Astrocyte of the cerebellum (primary cell): ENCODE results near the gene RAB24.

ENCODE experiments used
- DNase-seq: peaks from one replicate; pipeline ENCODE4 v3.0.0-alpha.2; 2011; ENCODE audit warnings: low read depth
- H3K4me3 ChIP-seq: 2 replicates; pipeline ENCODE4 v1.5.1; 2011; ENCODE audit warnings: mild to moderate bottlenecking, low read depth, low read length, moderate library complexity
- in situ Hi-C: cut with HindIII; loops from 2 replicates; pipeline ENCODE4 v1.10.0; 2017; ENCODE audit warnings: low sequenced_read_pairs
- TF ChIP-seq, protein P1 (sequence below): IDR thresholded peaks from 2 replicates; pipeline ENCODE4 v1.5.1; 2012; ENCODE audit warnings: low read length, low read depth, moderate library complexity, mild to moderate bottlenecking; ENCODE audit errors: missing control alignments

RAB24 gene

GRCh38 chr5:177294632-177295031 is 8.9 kb downstream of the RAB24 start:
- TF ChIP-seq, protein P1, sequence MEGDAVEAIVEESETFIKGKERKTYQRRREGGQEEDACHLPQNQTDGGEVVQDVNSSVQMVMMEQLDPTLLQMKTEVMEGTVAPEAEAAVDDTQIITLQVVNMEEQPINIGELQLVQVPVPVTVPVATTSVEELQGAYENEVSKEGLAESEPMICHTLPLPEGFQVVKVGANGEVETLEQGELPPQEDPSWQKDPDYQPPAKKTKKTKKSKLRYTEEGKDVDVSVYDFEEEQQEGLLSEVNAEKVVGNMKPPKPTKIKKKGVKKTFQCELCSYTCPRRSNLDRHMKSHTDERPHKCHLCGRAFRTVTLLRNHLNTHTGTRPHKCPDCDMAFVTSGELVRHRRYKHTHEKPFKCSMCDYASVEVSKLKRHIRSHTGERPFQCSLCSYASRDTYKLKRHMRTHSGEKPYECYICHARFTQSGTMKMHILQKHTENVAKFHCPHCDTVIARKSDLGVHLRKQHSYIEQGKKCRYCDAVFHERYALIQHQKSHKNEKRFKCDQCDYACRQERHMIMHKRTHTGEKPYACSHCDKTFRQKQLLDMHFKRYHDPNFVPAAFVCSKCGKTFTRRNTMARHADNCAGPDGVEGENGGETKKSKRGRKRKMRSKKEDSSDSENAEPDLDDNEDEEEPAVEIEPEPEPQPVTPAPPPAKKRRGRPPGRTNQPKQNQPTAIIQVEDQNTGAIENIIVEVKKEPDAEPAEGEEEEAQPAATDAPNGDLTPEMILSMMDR: no peak
- in situ Hi-C loops: no loop called here

GRCh38 chr5:177293819-177294581 is 9.5 kb downstream of the RAB24 start:
- no peak for DNase-seq
- TF ChIP-seq, protein P1: no peak
- H3K4me3 ChIP-seq: no peak overlapping the region
- in situ Hi-C loops: no loop called here

More at GRCh38 chr5:177294632-177295031, 8.9 kb downstream of the RAB24 start:
- no peak for DNase-seq
- no peak overlapping the region for H3K4me3 ChIP-seq

- in situ Hi-C loops: no loop called here
- H3K4me3 ChIP-seq: no peak overlapping the region
- DNase-seq: no peak
- TF ChIP-seq, protein P1: no peak
Observed at GRCh38 chr5:177291735-177292134, 11.8 kb downstream of the RAB24 start.

DNA sequence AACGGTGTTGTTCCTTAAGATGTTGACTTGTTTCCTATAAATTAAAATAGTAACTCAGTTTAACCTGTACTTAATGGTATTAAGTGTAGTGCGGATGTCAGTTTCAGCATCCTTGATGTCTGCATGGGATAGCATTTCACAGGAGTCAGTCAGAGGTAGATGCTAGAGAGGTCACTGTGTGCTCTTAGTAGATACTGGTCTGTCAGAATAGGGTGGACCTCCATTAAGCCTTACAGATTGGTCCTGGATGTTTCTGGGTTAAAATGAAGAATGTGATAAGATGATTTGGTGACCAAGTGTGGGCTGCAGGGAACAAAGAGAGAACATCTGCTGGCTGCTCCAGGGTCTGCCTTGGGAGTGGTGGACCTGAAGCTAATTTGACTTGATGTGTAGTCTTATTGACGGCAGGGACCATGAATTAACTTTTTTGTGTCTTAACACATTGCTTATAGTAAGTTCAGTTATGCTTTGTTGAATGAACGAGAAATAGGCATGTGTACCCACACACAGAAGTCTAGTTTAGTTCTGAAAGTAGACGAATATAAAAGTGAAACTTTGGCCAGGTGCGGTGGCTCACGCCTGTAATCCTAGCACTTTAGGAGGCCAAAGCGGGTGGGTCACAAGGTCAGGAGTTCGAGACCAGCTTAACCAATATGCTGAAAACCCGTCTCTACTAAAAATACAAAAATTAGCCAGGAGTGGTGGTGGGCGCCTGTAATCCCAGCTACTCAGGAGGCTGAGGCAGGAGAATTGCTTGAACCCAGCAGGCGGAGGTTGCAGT is 12.5 kb downstream of the RAB24 start:
- no peak overlapping the region for H3K4me3 ChIP-seq
- TF ChIP-seq, protein P1: no peak
- in situ Hi-C loops: no loop called here
- DNase-seq: no peak

- DNase-seq: no peak
- in situ Hi-C loops: no loop called here
- H3K4me3 ChIP-seq: no peak overlapping the region
- TF ChIP-seq, protein P1: no peak
Observed at GRCh38 chr5:177288191-177288590, 15.3 kb downstream of the RAB24 start.

GRCh38 chr5:177276886-177277285 is 26.6 kb downstream of the RAB24 start:
- in situ Hi-C loops: no loop called here
- no peak for DNase-seq
- no peak overlapping the region for H3K4me3 ChIP-seq
- TF ChIP-seq, protein P1: no peak
